ENCODE results near the gene CRLF2.
"Not testable (repeated sequence)": the region's sequence is repeated elsewhere in the genome, so short reads cannot be mapped to it uniquely, and the experiment has no call there.

Gene CRLF2

DNA sequence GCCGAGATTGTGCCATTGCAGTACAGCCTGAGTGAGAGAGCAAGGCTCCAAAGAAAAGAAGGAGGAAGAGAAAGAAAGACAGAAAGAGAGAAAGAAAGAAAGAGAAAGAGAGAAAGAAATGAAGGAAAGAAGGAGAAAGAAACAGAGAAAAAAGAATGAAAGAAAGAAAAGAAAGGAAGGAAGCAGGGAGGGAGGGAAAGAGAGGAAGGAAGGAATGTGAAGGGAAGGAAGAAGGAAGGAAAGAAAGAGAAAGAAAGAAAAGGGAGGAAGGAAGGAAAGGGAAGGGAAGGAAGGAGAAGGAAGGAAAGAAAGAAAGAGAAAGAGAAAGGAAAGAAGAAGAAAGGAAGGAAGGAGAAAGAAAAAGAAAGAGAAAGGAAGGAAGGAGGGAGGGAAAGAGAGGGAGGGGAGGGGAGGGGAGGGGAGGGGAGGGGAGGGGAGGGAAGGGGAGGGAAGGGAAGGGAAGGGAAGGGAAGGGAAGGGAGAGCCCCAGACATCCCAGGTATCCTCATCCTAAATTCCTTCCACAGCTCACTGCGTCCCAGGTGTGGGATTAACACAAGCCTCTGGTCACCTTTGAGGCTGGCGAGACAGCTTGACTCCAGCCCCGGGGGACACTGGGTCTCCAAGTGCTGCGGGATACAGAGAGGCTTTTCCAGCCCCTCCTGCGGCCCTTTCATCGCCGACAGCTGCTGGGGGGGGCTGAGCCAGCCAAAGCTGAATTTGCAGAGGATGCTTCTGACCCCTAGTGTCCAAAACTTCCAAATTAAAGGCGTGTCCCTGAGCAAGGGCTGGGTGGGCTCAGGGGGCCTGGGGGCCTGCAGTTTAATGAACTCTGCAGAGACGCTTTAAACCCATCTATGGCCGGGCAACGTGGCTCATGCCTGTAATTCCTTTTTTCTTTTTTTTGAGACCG, 32.0 kb upstream of the CRLF2 start:
- DNase-seq (ENCODE audit: insufficient read length, low spot score), result no peak
- no peak for FAIRE-seq

DNA sequence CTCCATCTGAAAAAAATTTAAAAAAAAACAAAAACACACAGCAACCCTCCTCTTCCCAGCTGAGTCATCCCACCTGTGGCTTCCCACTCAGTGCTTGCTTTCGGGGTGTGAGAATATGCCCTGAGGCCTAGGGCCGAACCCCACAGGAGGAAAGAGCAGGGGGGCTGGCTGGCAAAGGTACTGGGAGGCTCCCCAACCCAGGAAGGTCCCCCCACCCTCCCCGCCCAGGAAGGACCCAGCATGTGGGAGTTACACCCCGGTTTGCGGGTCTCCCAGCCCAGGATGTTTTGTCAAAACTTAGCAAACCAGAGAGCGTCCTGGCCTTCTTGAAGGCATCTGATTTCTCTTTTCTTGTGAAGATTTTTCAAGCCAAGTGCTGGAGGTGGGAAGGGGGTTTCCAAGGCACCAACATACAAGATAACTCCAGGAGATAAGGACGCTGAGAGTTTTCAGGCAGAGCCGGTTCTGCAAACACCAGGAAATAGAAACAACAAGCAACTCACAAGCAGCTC, 30.5 kb upstream of the CRLF2 start:
- FAIRE-seq (no peak), DNase-seq (ENCODE audit: insufficient read length, low spot score) (no peak)
- TF ChIP-seq, protein P1, sequence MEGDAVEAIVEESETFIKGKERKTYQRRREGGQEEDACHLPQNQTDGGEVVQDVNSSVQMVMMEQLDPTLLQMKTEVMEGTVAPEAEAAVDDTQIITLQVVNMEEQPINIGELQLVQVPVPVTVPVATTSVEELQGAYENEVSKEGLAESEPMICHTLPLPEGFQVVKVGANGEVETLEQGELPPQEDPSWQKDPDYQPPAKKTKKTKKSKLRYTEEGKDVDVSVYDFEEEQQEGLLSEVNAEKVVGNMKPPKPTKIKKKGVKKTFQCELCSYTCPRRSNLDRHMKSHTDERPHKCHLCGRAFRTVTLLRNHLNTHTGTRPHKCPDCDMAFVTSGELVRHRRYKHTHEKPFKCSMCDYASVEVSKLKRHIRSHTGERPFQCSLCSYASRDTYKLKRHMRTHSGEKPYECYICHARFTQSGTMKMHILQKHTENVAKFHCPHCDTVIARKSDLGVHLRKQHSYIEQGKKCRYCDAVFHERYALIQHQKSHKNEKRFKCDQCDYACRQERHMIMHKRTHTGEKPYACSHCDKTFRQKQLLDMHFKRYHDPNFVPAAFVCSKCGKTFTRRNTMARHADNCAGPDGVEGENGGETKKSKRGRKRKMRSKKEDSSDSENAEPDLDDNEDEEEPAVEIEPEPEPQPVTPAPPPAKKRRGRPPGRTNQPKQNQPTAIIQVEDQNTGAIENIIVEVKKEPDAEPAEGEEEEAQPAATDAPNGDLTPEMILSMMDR (IDR thresholded peaks at IDR 0.05; ENCODE audit: insufficient read depth, missing control alignments), result no peak

More for the DNA sequence above, 32.0 kb upstream of the CRLF2 start:
- TF ChIP-seq, protein P1 (IDR thresholded peaks at IDR 0.05; ENCODE audit: insufficient read depth, missing control alignments), result peak; percentile 27

DNA sequence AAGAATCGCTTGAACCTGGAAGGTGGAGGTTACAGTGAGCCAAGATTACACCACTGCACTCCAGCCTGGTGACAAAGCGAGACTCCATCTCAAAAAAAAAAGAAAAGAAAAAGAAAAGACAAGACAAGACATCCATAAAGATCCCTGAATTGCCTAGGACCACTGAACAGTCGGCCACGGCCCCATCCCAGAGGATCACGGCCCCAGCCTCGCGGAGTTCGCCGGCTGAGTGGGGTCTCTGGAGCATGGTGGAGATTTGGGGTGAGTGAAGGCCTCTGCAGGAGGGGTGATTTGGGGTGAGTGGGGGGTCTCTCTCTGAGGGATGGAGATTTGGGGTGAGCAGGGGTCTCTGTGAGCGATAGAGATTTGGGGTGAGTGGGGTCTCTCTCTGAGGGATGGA, 28.1 kb upstream of the CRLF2 start:
- not testable (repeated sequence) for FAIRE-seq; DNase-seq (ENCODE audit: insufficient read length, low spot score)

DNA sequence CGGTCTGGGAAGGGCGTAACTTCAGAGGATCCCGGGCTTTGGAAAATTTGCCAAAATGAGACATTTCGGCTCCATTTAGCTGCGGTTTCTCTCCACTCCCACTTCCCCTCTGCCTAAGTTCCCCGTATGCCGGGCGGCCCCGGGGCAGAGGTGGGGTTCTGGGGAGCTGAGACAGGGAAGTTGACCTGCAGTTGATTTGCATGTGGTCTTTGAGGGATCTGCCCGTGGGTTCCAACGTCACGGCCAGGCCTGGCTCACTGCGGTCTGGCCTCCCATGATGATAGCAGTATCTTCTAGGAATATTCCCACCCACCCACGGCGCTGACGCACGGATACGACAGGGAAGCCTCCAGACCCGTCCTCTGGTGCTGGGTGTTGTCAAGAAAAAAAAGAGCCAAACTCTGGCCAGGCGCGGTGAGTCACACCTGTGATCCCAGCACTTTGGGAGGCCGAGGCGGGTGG, 27.3 kb upstream of the CRLF2 start:
- FAIRE-seq (no peak), DNase-seq (ENCODE audit: insufficient read length, low spot score) (no peak)
- TF ChIP-seq, protein P1 (IDR thresholded peaks at IDR 0.05; ENCODE audit: insufficient read depth, missing control alignments), result no peak

DNA sequence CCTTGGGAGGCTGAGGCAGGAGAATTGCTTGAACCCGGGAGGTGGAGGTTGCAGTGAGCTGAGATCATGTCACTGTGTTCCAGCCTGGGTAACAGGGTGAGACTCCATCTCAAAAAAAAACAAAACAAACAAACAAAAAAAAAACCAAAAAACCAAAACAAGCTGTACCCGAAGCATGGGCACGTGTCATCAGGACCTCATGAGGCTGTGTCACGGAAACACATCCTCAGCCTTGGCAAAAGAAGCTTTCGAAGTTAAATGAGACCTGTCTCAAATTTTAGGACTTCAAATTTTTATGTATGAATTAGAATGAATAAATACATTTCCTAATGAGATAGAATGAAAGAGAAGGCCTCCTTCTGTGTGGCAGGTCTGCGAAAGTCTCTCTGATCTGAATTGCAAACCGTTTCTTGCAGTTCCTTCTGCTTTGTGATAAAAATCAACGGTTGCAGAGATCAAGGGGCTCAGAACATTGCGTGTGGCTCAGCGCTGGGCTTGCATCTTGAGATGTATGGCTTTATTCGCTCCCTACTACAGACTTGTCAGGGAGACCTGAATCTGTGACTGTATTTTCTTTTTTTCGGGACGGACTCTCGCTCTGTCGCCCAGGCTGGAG, 19.5 kb upstream of the CRLF2 start:
- no peak for DNase-seq (ENCODE audit: insufficient read length, low spot score)
- no peak for FAIRE-seq
- TF ChIP-seq, protein P1 (IDR thresholded peaks at IDR 0.05; ENCODE audit: insufficient read depth, missing control alignments), result no peak

DNA sequence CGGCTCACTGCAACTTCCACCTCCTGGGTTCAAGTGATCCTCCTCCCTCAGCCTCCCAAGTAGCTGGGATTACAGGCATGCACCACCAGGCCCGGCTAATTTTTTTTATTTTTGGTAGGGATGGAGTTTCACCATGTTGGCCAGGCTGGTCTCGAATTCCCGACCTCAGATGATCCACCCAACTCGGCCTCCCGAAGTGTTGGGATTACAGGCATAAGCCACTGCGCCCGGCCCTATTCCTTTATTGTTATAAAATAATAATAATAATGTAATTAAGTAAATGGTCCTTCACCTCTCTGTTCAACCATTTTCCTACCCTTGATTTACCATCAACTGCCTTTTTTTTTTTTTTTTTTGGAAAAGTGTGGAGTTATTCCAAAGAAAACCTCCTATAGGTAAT, 15.7 kb upstream of the CRLF2 start:
- DNase-seq (ENCODE audit: insufficient read length, low spot score); FAIRE-seq: not testable (repeated sequence)

DNA sequence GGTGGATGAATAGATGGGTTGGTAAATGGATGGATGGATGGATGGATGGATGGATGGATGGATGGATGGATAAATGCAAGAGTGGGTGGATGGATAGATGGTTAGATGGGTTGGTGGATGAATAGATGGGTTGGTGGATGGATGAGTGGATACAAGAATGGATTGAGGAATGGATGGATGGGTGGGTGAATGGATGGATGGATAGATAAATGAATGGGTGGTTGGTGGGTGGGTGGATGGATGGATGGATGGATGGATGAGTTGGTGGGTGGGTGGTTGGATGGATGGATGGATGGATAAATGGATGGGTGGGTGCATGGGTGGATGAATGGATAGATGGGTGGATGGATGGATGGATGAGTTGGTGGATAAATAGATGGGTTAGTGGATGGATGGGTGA, 13.8 kb upstream of the CRLF2 start:
- TF ChIP-seq, protein P1 (IDR thresholded peaks at IDR 0.05; ENCODE audit: insufficient read depth, missing control alignments), result no peak
- no peak for FAIRE-seq
- DNase-seq (ENCODE audit: insufficient read length, low spot score), result no peak

DNA sequence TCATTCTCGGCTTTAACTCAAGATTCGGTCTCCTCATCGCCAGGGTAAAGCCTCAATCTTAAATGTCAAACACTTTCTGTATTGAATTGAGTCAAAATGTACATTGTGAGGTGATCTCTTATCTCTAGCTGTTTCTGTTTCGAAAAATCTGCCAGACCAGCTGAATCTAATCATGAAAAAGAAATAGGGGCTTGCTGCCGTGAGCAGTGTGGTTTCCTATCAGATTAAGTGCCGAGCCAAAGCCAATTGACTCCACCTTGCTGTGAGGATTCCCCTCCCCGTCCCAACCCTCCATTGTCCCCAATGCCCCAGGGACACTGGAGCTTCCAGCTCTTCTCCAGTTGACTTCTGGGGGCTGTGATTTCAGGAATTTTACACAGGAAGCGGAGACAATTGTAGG, 12.5 kb upstream of the CRLF2 start:
- DNase-seq (ENCODE audit: insufficient read length, low spot score) (no peak), FAIRE-seq (no peak)
- TF ChIP-seq, protein P1 (IDR thresholded peaks at IDR 0.05; ENCODE audit: insufficient read depth, missing control alignments), result no peak
